ENCODE measurements around the gene HPGDS. TPM values are rescaled to one million over a fixed set of nuclear protein-coding genes. Genes with fewer than 3 reads are reported as not detected.

The HPGDS gene
- total RNA-seq, 4 donors from 2014 or later = 3.9 to 8.8 (median 5.0) TPM

- no peak overlapping the region for H3K4me3 ChIP-seq
- H3K27ac ChIP-seq = no peak overlapping the region
- H3K9me3 ChIP-seq = no peaks in the 10 kb centered on the region
- DNase-seq = no peak
- no peaks in the 10 kb centered on the region for H3K27me3 ChIP-seq
- H3K36me3 ChIP-seq = no peaks in the 10 kb centered on the region
- no peaks in the 10 kb centered on the region for H3K4me1 ChIP-seq
- TF ChIP-seq POLR2A (IDR thresholded peaks at IDR 0.05) = no peak
- TF ChIP-seq, protein P1, sequence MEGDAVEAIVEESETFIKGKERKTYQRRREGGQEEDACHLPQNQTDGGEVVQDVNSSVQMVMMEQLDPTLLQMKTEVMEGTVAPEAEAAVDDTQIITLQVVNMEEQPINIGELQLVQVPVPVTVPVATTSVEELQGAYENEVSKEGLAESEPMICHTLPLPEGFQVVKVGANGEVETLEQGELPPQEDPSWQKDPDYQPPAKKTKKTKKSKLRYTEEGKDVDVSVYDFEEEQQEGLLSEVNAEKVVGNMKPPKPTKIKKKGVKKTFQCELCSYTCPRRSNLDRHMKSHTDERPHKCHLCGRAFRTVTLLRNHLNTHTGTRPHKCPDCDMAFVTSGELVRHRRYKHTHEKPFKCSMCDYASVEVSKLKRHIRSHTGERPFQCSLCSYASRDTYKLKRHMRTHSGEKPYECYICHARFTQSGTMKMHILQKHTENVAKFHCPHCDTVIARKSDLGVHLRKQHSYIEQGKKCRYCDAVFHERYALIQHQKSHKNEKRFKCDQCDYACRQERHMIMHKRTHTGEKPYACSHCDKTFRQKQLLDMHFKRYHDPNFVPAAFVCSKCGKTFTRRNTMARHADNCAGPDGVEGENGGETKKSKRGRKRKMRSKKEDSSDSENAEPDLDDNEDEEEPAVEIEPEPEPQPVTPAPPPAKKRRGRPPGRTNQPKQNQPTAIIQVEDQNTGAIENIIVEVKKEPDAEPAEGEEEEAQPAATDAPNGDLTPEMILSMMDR (IDR thresholded peaks at IDR 0.05) = no peak
Measured at GRCh38 chr4:94307231-94307871, 35.3 kb downstream of the HPGDS start.

GRCh38 chr4:94306713-94307112 lies 35.9 kb downstream of the HPGDS start:
- H3K4me1 ChIP-seq = no peaks in the 10 kb centered on the region
- no peak overlapping the region for H3K27ac ChIP-seq
- no peaks in the 10 kb centered on the region for H3K9me3 ChIP-seq
- H3K36me3 ChIP-seq = no peaks in the 10 kb centered on the region
- no peak overlapping the region for H3K4me3 ChIP-seq
- H3K27me3 ChIP-seq = no peaks in the 10 kb centered on the region
- TF ChIP-seq, protein P1 (IDR thresholded peaks at IDR 0.05) = no peak
- TF ChIP-seq POLR2A (IDR thresholded peaks at IDR 0.05) = no peak
- no peak for DNase-seq

DNA sequence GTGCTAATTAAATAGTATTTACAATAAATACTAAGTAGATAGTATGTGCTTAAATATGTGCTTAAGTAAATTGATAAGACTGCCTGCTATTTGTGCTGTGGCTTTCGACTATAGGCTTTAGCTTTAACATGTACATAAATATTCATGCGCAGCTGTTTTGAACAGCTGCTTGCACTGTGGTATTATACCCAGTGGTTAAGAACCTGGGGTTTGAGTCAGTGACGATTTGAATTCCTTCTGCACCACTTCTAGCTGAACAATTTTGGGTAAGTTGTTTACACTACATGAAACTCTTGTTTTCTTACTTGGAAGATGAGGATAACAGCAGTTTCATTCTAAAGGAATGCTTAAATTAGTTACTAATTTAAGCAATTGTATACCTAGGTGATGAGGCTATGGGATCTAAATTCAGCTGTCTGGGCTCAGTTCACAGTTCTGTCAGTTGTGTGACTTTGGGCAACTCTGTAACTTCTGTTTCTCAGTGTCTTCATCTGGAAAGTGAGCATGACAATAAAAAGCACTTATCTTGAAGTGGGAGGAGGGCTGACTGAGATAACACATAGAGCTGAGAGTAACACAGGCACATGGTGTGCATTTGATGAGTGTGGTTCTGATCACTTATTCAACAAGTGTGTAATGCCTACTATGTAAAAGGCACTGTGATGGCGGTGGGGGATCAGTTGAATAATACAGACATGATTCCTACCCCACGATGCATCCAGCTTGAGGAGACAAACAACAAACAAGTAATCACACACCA lies 37.0 kb downstream of the HPGDS start:
- no peaks in the 10 kb centered on the region for H3K36me3 ChIP-seq
- H3K27me3 ChIP-seq = no peaks in the 10 kb centered on the region
- no peak overlapping the region for H3K4me3 ChIP-seq
- no peak for TF ChIP-seq POLR2A (IDR thresholded peaks at IDR 0.05)
- TF ChIP-seq, protein P1 (IDR thresholded peaks at IDR 0.05) = no peak
- no peaks in the 10 kb centered on the region for H3K4me1 ChIP-seq
- H3K27ac ChIP-seq = no peak overlapping the region
- no peaks in the 10 kb centered on the region for H3K9me3 ChIP-seq
- DNase-seq = no peak

DNA sequence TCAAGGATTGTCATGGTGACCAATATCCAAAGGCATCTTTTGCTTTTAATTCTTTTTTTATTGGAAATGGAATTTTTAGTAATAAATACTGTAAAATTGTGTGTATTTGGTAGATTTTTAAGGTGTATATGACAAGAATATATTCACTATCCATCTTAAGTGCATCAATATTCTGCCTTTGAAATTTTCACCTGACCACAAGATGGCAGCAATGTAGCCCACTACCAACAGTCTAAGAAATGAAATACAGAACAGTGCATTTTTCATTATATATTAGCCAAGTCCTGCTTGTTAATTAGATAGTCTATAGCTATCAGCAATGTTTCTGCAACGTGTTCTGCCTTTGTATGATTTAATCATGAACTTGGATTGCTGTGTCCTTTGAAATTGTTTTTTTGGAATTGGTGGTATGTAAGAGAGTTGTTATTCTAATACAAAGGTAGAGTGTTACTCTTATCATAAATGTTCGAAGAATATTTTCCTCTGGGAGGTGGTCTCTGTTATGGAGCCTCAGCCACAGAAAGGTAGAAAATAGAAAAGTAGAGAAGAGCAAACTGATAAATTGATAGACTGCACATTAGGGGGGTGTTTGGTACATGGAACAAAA lies 38.2 kb downstream of the HPGDS start:
- TF ChIP-seq, protein P1 (IDR thresholded peaks at IDR 0.05) = peak in 5 of 6 experiments; percentile 8 to 58 (median 48)
- no peak for TF ChIP-seq POLR2A (IDR thresholded peaks at IDR 0.05)
- DNase-seq = peak in 1 of 3 donors; percentile 50
- Histone ChIP-seq H3K9me3 (no peaks in the 10 kb centered on the region), H3K27me3 (no peaks in the 10 kb centered on the region), H3K27ac (no peak overlapping the region), H3K36me3 (no peaks in the 10 kb centered on the region), H3K4me1 (no peaks in the 10 kb centered on the region), H3K4me3 (no peak overlapping the region)

DNA sequence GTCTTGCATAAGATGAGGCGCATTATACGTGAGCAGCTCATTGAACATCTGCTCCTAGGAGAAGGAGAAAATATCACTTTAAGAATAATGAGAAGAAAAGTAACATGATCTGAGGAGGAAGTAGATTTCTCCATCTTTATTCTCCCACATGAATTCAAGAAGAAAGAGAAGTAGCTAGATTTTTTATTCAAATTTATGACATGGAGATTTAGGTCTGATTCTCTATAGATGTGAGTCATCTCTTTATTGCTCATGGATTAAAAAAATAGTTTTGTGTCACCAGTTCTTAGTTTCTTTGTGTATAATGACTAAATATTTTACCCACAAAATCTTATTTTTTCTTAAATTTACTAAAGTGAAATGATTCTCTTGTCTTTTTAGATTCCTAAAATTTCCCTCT lies 40.4 kb downstream of the HPGDS start:
- no peaks in the 10 kb centered on the region for H3K27me3 ChIP-seq
- no peaks in the 10 kb centered on the region for H3K9me3 ChIP-seq

More for the DNA sequence above, 40.4 kb downstream of the HPGDS start:
- no peak for DNase-seq
- Histone ChIP-seq H3K36me3 (no peaks in the 10 kb centered on the region), H3K4me3 (no peak overlapping the region), H3K4me1 (no peaks in the 10 kb centered on the region), H3K27ac (no peak overlapping the region)
- TF ChIP-seq POLR2A (IDR thresholded peaks at IDR 0.05) = no peak
- TF ChIP-seq, protein P1 (IDR thresholded peaks at IDR 0.05) = no peak

All from Peyer's patch (tissue), 4 donors.